Measurements from ENCODE around the gene CDHR4.
"Not testable (repeated sequence)": the region's sequence is repeated elsewhere in the genome, so short reads cannot be mapped to it uniquely, and the experiment has no call there.

The CDHR4 gene

GRCh38 chr3:49781415-49782199 lies 18.1 kb downstream of the CDHR4 start:
- no peak for DNase-seq (ENCODE audit: low read depth in 2 of 2)

DNA sequence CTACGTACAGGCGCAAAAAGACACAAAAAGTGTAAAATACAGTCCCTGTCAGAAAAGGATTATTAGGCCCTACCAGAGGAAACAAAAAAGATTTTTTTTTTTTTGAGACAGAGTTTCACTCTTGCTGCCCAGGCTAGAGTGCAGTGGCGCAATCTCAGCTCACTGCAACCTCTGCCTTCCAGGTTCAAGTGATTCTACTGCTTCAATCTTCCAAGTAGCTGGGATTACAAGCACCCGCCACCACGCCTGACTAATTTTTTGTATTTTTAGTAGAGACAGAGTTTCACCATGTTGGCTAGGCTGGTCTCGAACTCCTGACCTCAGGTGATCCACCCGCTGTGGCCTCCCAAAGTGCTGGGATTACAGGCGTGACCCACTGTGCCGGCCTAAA lies 18.7 kb downstream of the CDHR4 start:
- not testable (repeated sequence) for DNase-seq (ENCODE audit: low read depth in 2 of 2)

- DNase-seq (ENCODE audit: low read depth in 2 of 2): no peak
Measured at GRCh38 chr3:49780080-49780974, 19.3 kb downstream of the CDHR4 start.

DNA sequence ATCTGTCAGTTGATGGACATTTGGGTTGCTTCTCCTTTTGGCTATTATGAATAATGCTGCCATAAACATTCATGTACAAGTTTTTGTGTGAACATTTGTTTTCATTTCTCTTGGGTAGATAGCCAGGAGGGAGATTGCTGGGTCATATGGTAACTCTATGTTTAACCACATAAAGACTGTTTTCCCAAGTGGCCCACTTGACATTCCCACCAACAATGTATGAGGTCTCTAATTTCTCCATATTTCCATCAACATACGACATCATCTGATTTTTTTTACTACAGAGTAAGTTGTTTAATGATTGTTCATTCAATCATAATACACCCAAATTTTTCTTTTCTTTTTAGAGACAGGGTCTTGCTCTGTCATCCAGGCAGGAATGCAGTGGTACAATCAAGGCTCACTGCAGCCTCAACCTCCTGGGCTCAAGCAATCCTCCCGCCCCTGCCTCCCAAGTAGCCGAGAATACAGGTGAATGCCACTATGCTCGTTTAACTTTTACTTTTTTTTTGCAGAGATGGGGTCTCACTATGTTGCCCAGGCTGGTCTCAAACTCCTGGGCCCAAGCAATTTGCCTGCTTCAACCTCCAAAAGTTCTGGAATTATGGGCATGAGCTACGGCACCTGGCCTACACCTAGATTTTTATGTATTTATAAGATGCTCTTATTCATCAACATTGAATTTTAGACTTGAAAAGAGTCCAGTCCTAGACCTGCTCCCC lies 20.2 kb downstream of the CDHR4 start:
- no peak for DNase-seq (ENCODE audit: low read depth in 2 of 2)

DNA sequence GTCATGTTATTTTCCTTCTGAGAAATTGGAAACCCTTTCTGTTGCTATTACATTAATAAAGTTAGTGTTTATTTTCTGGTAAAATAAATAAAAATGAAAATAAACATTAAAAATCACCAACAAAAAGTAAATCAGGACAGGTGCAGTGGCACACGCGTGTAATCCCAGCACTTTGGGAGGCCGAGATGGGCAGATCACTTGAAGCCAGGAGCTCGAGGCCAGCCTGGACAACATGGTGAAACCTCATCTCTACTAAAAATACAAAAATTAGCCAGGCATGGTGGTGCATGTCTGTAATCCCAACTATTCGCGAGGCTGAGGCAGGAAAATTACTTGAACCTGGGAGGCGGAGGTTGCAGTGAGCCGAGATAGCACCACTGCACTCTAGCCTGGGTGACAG lies 23.6 kb downstream of the CDHR4 start:
- not testable (repeated sequence) for DNase-seq (ENCODE audit: low read depth in 2 of 2)

DNA sequence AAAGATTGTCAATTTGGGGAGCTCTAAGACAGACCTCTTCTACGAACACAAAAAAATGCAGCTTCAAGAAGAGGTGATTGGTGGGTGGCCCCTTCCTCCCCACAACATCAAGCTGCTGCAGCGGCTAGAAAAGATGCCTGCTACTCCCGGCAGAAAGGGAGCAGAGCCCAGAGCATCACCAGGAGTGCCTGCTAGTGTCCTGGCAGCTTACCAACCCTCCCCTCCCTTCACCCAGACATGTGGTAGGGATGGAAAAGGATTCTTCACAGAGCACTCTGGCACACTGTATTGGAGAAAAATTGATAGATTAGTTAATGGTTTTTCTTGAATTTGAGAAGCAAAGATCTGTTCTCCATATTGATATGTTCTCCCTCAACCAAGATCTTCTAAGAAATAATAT lies 24.1 kb downstream of the CDHR4 start:
- DNase-seq (ENCODE audit: low read depth in 2 of 2): no peak

GRCh38 chr3:49772703-49773102 lies 27.0 kb downstream of the CDHR4 start:
- no peak for DNase-seq (ENCODE audit: low read depth in 2 of 2)

- DNase-seq (ENCODE audit: low read depth in 2 of 2): no peak
Measured at GRCh38 chr3:49771340-49771938, 28.2 kb downstream of the CDHR4 start.

GRCh38 chr3:49769926-49770325 lies 29.7 kb downstream of the CDHR4 start:
- DNase-seq (ENCODE audit: low read depth in 2 of 2): no peak

GRCh38 chr3:49769286-49769915 lies 30.3 kb downstream of the CDHR4 start:
- DNase-seq (ENCODE audit: low read depth in 2 of 2): no peak

- DNase-seq (ENCODE audit: low read depth in 2 of 2): no peak
Measured at GRCh38 chr3:49763981-49764380, 35.7 kb downstream of the CDHR4 start.

DNA sequence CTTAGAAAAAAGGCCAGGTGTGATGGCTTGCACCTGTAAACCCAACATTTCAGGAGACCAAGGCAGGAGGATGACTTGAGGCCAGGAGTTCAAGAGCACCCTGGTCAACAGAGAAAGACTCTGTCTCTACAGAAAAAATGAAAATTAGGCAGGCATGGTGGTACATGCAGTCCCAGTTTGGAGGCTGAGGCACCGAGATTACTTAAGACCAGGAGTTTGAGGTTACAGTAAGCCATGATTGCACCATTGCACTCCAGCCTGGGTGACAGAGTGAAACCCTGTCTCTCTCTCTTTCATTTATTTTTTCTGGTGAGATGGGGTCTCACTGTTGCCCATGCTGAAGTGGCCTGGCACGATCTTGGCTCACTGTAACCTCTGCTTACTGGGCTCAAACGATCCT lies 38.0 kb downstream of the CDHR4 start:
- DNase-seq (ENCODE audit: low read depth in 2 of 2): no peak

DNA sequence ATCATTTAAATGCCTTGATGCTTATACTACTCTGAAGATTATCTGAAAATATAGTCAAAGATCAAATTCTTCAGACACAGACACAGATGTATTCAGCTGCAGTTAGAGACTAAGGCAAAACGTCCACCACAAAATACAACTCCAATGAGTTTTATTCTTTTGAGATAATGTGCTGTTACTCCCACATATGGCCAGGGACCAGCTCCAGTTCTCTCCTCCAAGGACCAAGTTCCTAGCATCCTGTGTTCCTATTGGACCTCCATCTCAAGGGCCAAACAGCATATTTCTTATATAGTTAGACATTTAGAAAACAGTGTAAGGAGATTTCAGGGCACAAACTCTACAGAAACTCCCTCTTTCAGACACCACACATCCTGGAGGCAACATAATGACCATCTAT lies 40.4 kb downstream of the CDHR4 start:
- DNase-seq (ENCODE audit: low read depth in 2 of 2): no peak

GRCh38 chr3:49757197-49757596 lies 42.5 kb downstream of the CDHR4 start:
- DNase-seq (ENCODE audit: low read depth in 2 of 2): no peak

- DNase-seq (ENCODE audit: low read depth in 2 of 2): no peak
Measured at GRCh38 chr3:49756036-49756435, 43.6 kb downstream of the CDHR4 start.

- no peak for DNase-seq (ENCODE audit: low read depth in 2 of 2)
Measured at GRCh38 chr3:49754536-49754935, 45.1 kb downstream of the CDHR4 start.

GRCh38 chr3:49751501-49751900 lies 48.2 kb downstream of the CDHR4 start:
- DNase-seq (ENCODE audit: low read depth in 2 of 2): no peak

DNA sequence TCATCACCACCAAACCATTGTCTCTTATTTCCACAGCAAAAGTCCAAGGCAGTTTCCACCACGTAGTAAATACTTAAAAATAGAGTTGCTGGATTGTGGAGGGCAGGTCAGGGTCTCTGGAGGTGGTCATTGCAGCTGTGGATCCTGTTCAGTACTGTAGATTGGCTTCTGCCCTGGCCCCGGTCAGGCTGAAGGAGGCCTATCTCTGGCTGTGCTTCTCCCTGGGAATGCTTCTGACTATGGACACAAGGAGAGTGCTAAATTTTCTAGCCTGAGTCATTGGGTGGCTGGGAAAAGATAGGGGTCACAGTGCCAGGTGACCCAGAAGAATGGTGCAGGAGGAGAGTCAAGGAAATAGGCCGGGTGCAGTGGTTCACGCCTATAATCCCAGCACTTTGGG lies 49.6 kb downstream of the CDHR4 start:
- DNase-seq (ENCODE audit: low read depth in 2 of 2): no peak

DNA sequence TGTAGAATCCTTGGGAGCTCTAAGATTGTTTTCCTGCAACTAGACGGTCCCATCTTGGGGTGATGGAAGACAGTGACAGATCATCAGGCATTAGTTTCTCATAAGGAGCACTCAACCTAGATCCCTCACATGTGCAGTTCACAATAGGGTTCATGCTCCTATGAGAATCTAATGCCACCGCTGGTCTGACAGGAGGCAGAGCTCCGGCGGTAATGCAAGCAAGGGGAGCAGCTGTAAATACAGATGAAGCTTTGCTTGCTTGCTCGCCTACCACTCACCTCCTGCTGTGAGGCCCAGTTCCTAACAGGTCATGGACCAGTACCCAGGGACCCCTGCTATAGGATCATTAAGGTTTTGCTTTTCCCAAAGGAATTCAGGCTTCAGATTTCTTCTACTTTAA lies 50.8 kb downstream of the CDHR4 start:
- DNase-seq (ENCODE audit: low read depth in 2 of 2): not testable (repeated sequence)

- DNase-seq (ENCODE audit: low read depth in 2 of 2): no peak
Measured at GRCh38 chr3:49747792-49748480, 51.7 kb downstream of the CDHR4 start.

DNA sequence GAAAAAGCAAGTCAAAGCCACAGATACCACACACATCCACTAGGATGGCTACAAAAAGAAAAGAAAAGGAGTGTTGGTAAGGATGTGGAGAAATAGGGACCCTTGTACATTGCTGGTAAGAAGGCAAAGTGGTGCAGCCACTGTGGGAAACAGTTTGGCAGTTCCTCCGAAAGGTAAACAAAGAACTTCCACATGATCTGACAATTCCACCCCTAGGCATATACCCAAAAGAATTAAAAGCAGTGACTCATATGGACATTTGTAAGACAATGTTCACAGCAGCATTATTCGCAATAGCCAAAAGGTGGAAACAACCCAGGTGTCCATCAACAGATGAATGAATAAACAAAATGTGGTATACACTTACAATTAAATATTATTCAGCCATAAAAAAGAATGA lies 53.7 kb downstream of the CDHR4 start:
- DNase-seq (ENCODE audit: low read depth in 2 of 2): no peak
